Fibroblast of mammary gland (primary cell): ENCODE data around the gene ZNF107.
"Not testable (repeated sequence)": the region's sequence is repeated elsewhere in the genome, so short reads cannot be mapped to it uniquely, and the experiment has no call there.

Source experiments
- DNase-seq: peaks from one replicate; pipeline ENCODE4 v3.0.0-alpha.2; 2010; ENCODE audit warnings: low read depth
- H3K4me3 ChIP-seq: 2 replicates; pipeline ENCODE4 v1.5.1; 2011; ENCODE audit warnings: low read depth, mild to moderate bottlenecking, low read length, moderate library complexity; ENCODE audit not compliant: control insufficient read depth
- CTCF ChIP-seq: conservative IDR thresholded peaks from 2 replicates; pipeline ENCODE4 v1.5.1; 2011; ENCODE audit warnings: low read depth, low read length, inconsistent platforms; ENCODE audit not compliant: control insufficient read depth, insufficient read depth

The ZNF107 gene

GRCh38 chr7:64656489-64656888 is 9.4 kb upstream of the ZNF107 start:
- no peak for DNase-seq
- no peak overlapping the region for H3K4me3 ChIP-seq
- no peak for TF ChIP-seq CTCF

- H3K4me3 ChIP-seq, DNase-seq: not testable (repeated sequence)
Observed at GRCh38 chr7:64662091-64662490, 3.8 kb upstream of the ZNF107 start.

- DNase-seq: no peak
- H3K4me3 ChIP-seq: peak overlapping the region; percentile 89
- no peak for TF ChIP-seq CTCF
Observed at GRCh38 chr7:64666663-64667050, 724 bp downstream of the ZNF107 start.

- no peak for DNase-seq
- H3K4me3 ChIP-seq: no peak overlapping the region
- TF ChIP-seq CTCF: no peak
Observed at GRCh38 chr7:64667311-64667710, 1.4 kb downstream of the ZNF107 start.

- no peak overlapping the region for H3K4me3 ChIP-seq
- no peak for TF ChIP-seq CTCF
Observed at GRCh38 chr7:64672414-64672813, 6.5 kb downstream of the ZNF107 start.

GRCh38 chr7:64685091-64685490 is 19.2 kb downstream of the ZNF107 start:
- DNase-seq: no peak
- H3K4me3 ChIP-seq: no peak overlapping the region
- TF ChIP-seq CTCF: no peak

More at GRCh38 chr7:64672414-64672813, 6.5 kb downstream of the ZNF107 start:
- no peak for DNase-seq

GRCh38 chr7:64685741-64686140 is 19.8 kb downstream of the ZNF107 start:
- no peak for TF ChIP-seq CTCF
- DNase-seq: no peak
- H3K4me3 ChIP-seq: no peak overlapping the region
